ENCODE data around the gene ZNF557.

Gene ZNF557

DNA sequence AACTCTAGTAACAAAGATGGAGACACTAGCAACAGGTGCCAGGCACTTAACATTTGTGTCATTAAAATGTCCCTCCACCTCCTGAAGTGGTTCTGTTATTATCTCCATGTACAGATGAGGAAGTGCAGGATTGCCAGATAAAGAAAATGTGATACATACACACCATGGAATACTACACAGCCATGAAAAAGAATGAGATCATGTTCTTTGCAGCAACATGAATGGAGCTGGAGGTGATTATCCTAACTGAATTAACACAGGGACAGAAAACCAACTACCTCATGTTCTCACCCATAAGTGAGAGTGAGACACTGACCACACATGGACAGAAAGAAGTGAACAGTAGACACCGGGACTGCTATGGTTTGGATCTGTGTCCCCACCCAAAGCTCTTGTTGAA lies 60.5 kb downstream of the ZNF557 start:
- no peak for FAIRE-seq

GRCh38 chr19:7132054-7132453 lies 62.6 kb downstream of the ZNF557 start:
- FAIRE-seq, result no peak

- no peak for FAIRE-seq
These were observed 67.6 kb downstream of the ZNF557 start for GRCh38 chr19:7137120-7137519.

All from islet of Langerhans (tissue), 1 donor.